AG04449 (cell line): ENCODE results near the gene FOXP3.

Experiments used
- CTCF ChIA-PET: fragments of 350-600 bp; formaldehyde crosslinking; extraction: SDS; loops from one replicate; lab custom pipeline; 2021; ENCODE audit warnings: antibody characterized with exemption; lab: Yijun Ruan, JAX
- POLR2A ChIA-PET: fragments of 400-600, 350-600 bp; formaldehyde crosslinking; extraction: SDS; loops from one replicate; lab custom pipeline; 2020; ENCODE audit warnings: antibody characterized with exemption, inconsistent platforms; lab: Yijun Ruan, JAX
- DNase-seq: peaks from one replicate; pipeline ENCODE4 v3.0.0-alpha.2; 2010; ENCODE audit warnings: low read depth, low spot score
- H3K4me3 ChIP-seq: 2 replicates; pipeline ENCODE4 v1.5.1; 2011; ENCODE audit warnings: low read depth, mild to moderate bottlenecking, control low read depth, low read length
- TF ChIP-seq, protein P1 (sequence below): IDR thresholded peaks from one replicate; pipeline ENCODE4 v1.5.1; 2011; ENCODE audit warnings: mild to moderate bottlenecking, moderate library complexity, low read length, control low read depth, inconsistent platforms; ENCODE audit not compliant: insufficient read depth; ENCODE audit errors: missing control alignments

FOXP3 gene

DNA sequence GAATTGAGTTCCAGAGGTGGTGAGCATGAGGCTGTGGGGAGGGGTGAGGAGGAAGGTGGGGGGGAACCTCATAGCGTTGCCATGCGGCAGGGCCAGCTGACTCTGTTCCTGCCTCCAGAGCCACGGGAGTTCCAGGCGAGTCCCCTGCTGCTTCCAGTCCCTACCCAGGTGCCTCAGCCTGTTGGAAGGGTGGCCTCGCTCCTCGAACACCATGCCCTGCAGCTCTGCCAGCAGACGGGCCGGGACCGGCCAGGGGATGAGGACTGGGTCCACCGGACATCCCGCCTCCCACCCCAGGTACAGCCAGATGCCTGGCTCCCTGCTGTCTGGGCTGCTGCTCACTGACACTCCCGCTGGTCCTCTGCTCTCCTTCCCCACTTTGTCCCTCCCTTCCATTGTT lies 21.3 kb downstream of the FOXP3 start:
- ChIA-PET POLR2A (no interaction called here), CTCF (interaction anchor here (1.5 kb wide), 1 partner anchor 51 kb away, joined by 5 read pairs; no protein-coding TSS in a partner anchor)
- H3K4me3 ChIP-seq: no peak overlapping the region
- DNase-seq: no peak
- TF ChIP-seq, protein P1, sequence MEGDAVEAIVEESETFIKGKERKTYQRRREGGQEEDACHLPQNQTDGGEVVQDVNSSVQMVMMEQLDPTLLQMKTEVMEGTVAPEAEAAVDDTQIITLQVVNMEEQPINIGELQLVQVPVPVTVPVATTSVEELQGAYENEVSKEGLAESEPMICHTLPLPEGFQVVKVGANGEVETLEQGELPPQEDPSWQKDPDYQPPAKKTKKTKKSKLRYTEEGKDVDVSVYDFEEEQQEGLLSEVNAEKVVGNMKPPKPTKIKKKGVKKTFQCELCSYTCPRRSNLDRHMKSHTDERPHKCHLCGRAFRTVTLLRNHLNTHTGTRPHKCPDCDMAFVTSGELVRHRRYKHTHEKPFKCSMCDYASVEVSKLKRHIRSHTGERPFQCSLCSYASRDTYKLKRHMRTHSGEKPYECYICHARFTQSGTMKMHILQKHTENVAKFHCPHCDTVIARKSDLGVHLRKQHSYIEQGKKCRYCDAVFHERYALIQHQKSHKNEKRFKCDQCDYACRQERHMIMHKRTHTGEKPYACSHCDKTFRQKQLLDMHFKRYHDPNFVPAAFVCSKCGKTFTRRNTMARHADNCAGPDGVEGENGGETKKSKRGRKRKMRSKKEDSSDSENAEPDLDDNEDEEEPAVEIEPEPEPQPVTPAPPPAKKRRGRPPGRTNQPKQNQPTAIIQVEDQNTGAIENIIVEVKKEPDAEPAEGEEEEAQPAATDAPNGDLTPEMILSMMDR: no peak

DNA sequence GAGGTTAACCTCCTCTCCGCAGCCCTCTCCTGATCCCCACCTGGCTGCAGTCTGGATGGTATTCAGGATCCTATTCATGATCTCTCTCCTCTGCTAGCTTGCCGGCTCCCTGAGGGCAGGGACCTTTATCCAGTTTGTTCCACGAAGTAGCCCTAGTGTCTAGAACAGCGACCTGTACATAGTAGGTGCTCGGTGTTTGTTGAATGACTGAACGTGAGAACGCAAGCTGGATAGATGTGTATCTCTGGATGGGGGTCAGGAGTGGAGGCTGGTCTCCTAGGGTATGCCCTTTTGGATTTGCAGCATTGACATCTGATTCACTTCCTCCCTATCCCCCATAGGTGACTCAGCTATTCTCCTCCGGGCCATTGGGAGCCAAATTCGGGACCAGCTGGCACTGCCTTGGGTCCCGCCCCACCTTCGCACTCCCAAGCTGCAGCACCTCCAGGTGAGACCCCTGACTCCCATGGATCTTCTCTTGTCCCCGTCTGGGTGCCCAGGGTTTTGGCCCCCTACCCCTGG lies 21.9 kb downstream of the FOXP3 start:
- DNase-seq: no peak
- ChIA-PET POLR2A (no interaction called here), CTCF (interaction anchor here (1.5 kb wide), 1 partner anchor 50 kb away, joined by 5 read pairs; no protein-coding TSS in a partner anchor)
- H3K4me3 ChIP-seq: no peak overlapping the region
- TF ChIP-seq, protein P1: no peak

DNA sequence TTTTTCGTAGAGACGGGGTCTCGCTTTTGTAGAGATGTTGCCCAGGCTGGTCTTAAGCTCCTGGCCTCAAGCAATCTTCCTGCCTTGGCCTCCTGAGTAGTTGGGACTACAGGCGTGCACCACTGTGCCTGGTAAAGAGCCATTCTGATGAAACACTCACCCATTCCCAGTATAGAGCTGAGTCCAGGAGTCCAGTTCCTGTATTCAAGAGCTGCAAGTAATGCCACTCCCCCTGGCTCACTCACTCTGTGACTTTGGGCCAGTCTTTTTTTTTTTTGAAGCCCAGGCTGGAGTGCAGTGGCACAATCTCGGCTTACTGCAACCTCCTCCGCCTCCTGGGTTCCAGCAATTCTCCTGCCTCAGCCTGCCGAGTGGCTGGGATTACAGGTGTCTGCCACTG lies 25.8 kb downstream of the FOXP3 start:
- DNase-seq: no peak
- POLR2A ChIA-PET: no interaction called here
- H3K4me3 ChIP-seq: no peak overlapping the region
- CTCF ChIA-PET: no interaction called here
- TF ChIP-seq, protein P1: no peak

DNA sequence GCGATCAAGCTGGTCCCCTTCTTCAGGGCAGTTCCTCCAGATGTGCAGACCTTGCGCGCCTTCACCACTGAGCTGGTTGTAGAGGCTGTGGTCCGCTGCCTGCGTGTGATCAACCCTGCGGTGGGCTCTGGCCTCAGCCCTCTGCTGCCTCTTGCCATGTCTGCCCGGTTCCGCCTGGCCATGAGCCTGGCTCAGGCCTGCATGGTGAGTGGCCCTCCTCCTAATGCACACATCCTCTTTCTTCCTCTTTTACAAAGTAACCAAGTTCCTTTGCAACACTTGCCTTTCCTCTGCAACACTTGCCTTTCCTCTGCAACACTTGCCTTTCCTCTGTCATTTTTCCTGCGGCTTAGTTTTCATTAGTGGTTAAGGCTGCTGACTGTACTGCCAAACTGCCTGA lies 27.4 kb downstream of the FOXP3 start:
- no peak for DNase-seq
- POLR2A ChIA-PET: no interaction called here

DNA sequence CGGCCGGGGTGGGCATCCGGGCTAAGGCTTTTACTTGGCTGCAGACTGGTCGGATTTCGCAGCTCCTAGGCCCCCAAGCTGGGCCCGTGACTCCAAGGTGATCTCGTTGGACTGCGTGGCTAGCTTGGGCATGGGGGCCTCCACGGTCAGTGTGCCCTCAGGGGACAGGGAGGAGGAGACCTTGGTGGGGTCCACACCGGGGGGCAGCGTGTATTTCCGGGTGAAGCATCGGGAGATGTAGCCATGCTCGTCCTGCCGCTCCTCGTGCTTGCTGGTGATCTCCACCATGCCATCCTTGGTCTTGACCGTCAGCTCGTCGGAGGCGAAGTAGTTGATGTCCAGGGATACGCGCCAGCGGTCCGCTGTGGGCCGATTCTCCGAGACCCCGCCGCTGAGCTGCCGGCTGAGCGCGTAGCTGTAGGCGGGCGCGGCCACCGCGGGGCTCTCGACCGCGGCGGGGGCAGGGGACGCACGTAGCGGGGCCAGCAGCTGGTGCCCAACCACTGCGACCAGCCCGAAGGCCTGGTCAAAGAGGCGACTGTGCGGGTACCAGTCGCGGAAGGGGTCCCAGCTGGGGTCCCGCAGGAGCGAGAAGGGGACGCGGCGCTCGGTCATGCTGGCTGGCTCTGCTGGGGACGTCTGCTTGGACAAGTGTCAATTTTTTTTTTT lies 30.5 kb downstream of the FOXP3 start:
- H3K4me3 ChIP-seq: no peak overlapping the region
- CTCF ChIA-PET: no interaction called here
- POLR2A ChIA-PET: no interaction called here
- TF ChIP-seq, protein P1: no peak
- DNase-seq: no peak

More for the DNA sequence above, 27.4 kb downstream of the FOXP3 start:
- TF ChIP-seq, protein P1: no peak
- CTCF ChIA-PET: interaction anchor here (0.9 to 1.2 kb wide), 2 partner anchors 23 to 30 kb away, joined by 3 read pairs; no protein-coding TSS in a partner anchor
- no peak overlapping the region for H3K4me3 ChIP-seq

DNA sequence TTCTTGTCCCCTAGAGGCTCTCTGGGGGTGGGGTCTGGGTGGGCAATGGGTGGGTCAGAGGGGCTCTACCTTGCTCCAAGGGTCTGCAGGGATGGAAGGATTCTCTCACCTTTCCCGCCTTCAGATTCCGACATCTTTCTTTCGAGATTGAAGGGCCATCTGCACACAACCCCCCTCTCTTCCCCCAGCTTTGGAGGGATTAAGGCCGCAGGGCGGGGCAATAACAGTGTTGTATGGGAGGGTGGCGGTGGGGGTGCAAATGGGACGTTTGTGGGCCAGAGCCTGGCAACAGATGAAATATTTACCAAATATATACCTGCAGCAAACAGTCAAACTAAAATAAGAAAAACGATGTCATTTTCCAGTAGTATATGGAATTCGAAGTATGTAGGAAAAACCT lies 31.3 kb downstream of the FOXP3 start, which contains the start of gene CACNA1F:
TSS of gene CACNA1F (minus strand) at position 165 of the 400 bp plus-strand sequence. CDS start at position 134, 31 bp downstream.
- ChIA-PET POLR2A (no interaction called here), CTCF (no interaction called here)
- H3K4me3 ChIP-seq: no peak within 1 kb of the TSS
- no peak for DNase-seq
- TF ChIP-seq, protein P1: no peak
